GM12878 (cell line): ENCODE results near the gene CARM1. TPM values are rescaled to one million over a fixed set of nuclear protein-coding genes. Genes with fewer than 3 reads are reported as not detected.

Experiments used
- CHD2 ChIP-seq: IDR thresholded peaks from 2 replicates; pipeline ENCODE4 v1.6.1; 2011; ENCODE audit warnings: low read depth, low read length, improper control_type of control experiment, borderline replicate concordance
- EED ChIP-seq: sonication (generic); IDR thresholded peaks from 2 replicates; pipeline ENCODE4 v1.6.1; 2016; ENCODE audit warnings: antibody characterized with exemption, low read depth
- GATAD2B ChIP-seq: fragments of 450-650 bp; conservative IDR thresholded peaks from 2 replicates; pipeline ENCODE4 v1.6.1; 2017; ENCODE audit warnings: low read depth, mild to moderate bottlenecking, moderate library complexity
- JUND ChIP-seq: IDR thresholded peaks from 2 replicates; pipeline ENCODE4 v1.6.1; 2012; ENCODE audit warnings: low read depth, mild to moderate bottlenecking, low read length, improper control_type of control experiment, moderate library complexity
- RELA ChIP-seq: fragments of 450-650 bp; IDR thresholded peaks from 2 replicates; pipeline ENCODE4 v1.8.0; 2014; ENCODE audit warnings: borderline replicate concordance; ENCODE audit not compliant: partially characterized antibody
- TCF12 ChIP-seq: IDR thresholded peaks from 2 replicates; pipeline ENCODE4 v1.6.1; 2011; ENCODE audit warnings: low read depth, mild to moderate bottlenecking, low read length
- WRNIP1 ChIP-seq: IDR thresholded peaks from 2 replicates; pipeline ENCODE4 v1.6.1; 2011; ENCODE audit warnings: low read depth, low read length, improper control_type of control experiment, borderline replicate concordance
- ZNF592 ChIP-seq: fragments of 450-650 bp; IDR thresholded peaks from 2 replicates; pipeline ENCODE4 v1.6.1; 2017; ENCODE audit warnings: mild to moderate bottlenecking, moderate library complexity
- polyA plus RNA-seq, 11 experiments: library from polyadenylated mRNA; depleted of rRNA in 4 of 11; unstranded in 6 of 11; stranded (reverse) in 5 of 11; fragments of >200 nt; fragmentation: Nextera tagmentation in 4 of 11; fragmentation: Illumina TruSeq in 1 of 11; extraction: Ambion mirVana in 4 of 11; extraction: Trizol in 1 of 11; gene quantifications; 1 replicate in 1 of 11; 2 replicates in 10 of 11; pipeline versions ENCODE4 v1.2.1 to v1.2.3, GENCODE V29; 2011 to 2016; ENCODE audit warnings: inconsistent platforms in 2 of 11, missing spikeins in 2 of 11, low read depth in 1 of 11
- total RNA-seq, 4 experiments: library from RNA; depleted of rRNA in 3 of 4; stranded (reverse); fragments of >200 nt in 3 of 4; fragmentation: Illumina TruSeq in 1 of 4; extraction: Trizol in 1 of 4; gene quantifications; 2 replicates each; pipeline versions ENCODE4 v1.2.1 to v1.2.3, GENCODE V29; 2013 to 2021

CARM1 gene
- total and polyA plus RNA-seq, 10 of the 15 experiments (the other 5 are each of a cell fraction or from before 2014, with no cell fraction given) = 0.45 to 116 (median 39.7) TPM

GRCh38 chr19:10929402-10929794 lies 58.0 kb downstream of the CARM1 start (continued):
- no peak for TF ChIP-seq ZNF592
- no peak for TF ChIP-seq GATAD2B
- TF ChIP-seq TCF12 = no peak
- TF ChIP-seq RELA = no peak
- TF ChIP-seq WRNIP1 = no peak
- no peak for TF ChIP-seq JUND
- TF ChIP-seq EED = no peak
- no peak for TF ChIP-seq CHD2
